ENCODE data around the gene UBE2E1. TPM values are rescaled to one million over a fixed set of nuclear protein-coding genes. Genes with fewer than 3 reads are reported as not detected.

Gene UBE2E1
- total and polyA plus RNA-seq, 4 donors = 6.6 to 31.8 (median 25.4) TPM

DNA sequence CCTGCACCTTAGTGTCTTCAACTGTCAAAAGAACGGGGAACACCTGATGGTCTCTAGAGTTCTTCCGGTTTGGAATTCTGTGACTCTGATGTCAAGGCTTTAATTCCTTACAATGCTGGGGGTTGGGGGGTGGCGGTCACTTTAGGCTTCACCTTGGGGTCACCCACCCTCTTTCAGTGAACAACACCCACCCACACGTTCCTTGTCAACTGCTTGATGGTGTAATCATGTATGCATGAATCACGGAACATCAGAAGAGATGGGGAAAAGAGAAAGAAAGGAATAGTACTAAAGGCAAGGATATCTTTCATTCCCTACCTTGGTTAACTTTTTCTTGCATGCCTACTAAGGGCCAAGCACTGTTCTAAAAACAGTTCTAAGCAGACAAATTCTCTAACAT is 7.3 kb upstream of the UBE2E1 start:
- Histone ChIP-seq H3K4me3 (ENCODE audit: low read depth in 1 of 3, low read length in 3 of 3) (no peak overlapping the region), H3K9ac (ENCODE audit: low read depth in 1 of 2, low read length in 2 of 2) (no peak overlapping the region), H3K27ac (ENCODE audit: low read depth in 1 of 2, low read length in 2 of 2) (no peak overlapping the region), H3K9me3 (ENCODE audit: control insufficient read depth in 4 of 4, low read length in 3 of 4) (no peaks in the 10 kb centered on the region), H3K27me3 (ENCODE audit: control insufficient read depth in 4 of 4, insufficient read depth in 4 of 4, low read length in 3 of 4) (no peaks in the 10 kb centered on the region), H3K4me1 (ENCODE audit: control insufficient read depth in 4 of 4, insufficient read depth in 4 of 4, low read length in 3 of 4) (no peaks in the 10 kb centered on the region), H3K36me3 (ENCODE audit: control insufficient read depth in 4 of 4, insufficient read depth in 3 of 4, low read depth in 1 of 4, low read length in 3 of 4) (no peaks in the 10 kb centered on the region)
- no peak for TF ChIP-seq FOXA2 (IDR thresholded peaks at IDR 0.05)
- no peak for TF ChIP-seq RXRA (IDR thresholded peaks at IDR 0.05)
- TF ChIP-seq GABPA (IDR thresholded peaks at IDR 0.05 in 1 of 2, conservative IDR thresholded peaks at IDR 0.05 in 1 of 2) = no peak
- TF ChIP-seq, protein P1, sequence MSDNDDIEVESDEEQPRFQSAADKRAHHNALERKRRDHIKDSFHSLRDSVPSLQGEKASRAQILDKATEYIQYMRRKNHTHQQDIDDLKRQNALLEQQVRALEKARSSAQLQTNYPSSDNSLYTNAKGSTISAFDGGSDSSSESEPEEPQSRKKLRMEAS (IDR thresholded peaks at IDR 0.05) = no peak
- TF ChIP-seq, protein P2, sequence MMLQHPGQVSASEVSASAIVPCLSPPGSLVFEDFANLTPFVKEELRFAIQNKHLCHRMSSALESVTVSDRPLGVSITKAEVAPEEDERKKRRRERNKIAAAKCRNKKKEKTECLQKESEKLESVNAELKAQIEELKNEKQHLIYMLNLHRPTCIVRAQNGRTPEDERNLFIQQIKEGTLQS (IDR thresholded peaks at IDR 0.05) = no peak
- no peak for TF ChIP-seq EGR1 (IDR thresholded peaks at IDR 0.05; ENCODE audit: low read depth in 2 of 2)
- 82% methylated on average over 5 of the region's 5 CpGs for WGBS
- DNase-seq (ENCODE audit: low spot score) = no peak

DNA sequence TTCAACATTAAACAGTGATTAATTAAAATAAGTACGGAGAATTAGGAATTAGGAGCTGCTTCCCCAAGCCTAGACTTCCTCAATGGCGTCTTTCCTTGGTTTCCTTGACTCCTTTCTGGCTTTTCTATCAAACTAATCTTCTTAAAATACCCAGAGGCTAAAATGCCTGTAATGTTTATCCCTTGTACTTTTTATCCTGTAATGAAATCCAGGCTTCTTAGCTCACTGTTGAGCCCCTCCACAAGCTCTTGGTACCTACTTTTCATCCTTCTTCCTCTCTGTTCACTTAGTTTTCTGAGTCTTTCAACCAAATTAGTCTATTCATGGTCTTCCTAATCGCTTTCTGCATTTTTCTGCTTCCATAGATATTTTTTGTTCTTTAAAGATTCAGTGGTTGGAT is 6.9 kb upstream of the UBE2E1 start:
- no peak for DNase-seq (ENCODE audit: low spot score)
- H3K36me3 ChIP-seq (ENCODE audit: control insufficient read depth in 4 of 4, insufficient read depth in 3 of 4, low read depth in 1 of 4, low read length in 3 of 4) = no peaks in the 10 kb centered on the region
- TF ChIP-seq JUND (IDR thresholded peaks at IDR 0.05) = no peak
- no peak for TF ChIP-seq GABPA (IDR thresholded peaks at IDR 0.05 in 1 of 2, conservative IDR thresholded peaks at IDR 0.05 in 1 of 2)
- TF ChIP-seq, protein P1 (IDR thresholded peaks at IDR 0.05) = no peak
- no peak for TF ChIP-seq SP1 (IDR thresholded peaks at IDR 0.05)
- TF ChIP-seq, protein P3, sequence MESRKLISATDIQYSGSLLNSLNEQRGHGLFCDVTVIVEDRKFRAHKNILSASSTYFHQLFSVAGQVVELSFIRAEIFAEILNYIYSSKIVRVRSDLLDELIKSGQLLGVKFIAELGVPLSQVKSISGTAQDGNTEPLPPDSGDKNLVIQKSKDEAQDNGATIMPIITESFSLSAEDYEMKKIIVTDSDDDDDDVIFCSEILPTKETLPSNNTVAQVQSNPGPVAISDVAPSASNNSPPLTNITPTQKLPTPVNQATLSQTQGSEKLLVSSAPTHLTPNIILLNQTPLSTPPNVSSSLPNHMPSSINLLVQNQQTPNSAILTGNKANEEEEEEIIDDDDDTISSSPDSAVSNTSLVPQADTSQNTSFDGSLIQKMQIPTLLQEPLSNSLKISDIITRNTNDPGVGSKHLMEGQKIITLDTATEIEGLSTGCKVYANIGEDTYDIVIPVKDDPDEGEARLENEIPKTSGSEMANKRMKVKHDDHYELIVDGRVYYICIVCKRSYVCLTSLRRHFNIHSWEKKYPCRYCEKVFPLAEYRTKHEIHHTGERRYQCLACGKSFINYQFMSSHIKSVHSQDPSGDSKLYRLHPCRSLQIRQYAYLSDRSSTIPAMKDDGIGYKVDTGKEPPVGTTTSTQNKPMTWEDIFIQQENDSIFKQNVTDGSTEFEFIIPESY (IDR thresholded peaks at IDR 0.05) = no peak
- TF ChIP-seq, protein P4, sequence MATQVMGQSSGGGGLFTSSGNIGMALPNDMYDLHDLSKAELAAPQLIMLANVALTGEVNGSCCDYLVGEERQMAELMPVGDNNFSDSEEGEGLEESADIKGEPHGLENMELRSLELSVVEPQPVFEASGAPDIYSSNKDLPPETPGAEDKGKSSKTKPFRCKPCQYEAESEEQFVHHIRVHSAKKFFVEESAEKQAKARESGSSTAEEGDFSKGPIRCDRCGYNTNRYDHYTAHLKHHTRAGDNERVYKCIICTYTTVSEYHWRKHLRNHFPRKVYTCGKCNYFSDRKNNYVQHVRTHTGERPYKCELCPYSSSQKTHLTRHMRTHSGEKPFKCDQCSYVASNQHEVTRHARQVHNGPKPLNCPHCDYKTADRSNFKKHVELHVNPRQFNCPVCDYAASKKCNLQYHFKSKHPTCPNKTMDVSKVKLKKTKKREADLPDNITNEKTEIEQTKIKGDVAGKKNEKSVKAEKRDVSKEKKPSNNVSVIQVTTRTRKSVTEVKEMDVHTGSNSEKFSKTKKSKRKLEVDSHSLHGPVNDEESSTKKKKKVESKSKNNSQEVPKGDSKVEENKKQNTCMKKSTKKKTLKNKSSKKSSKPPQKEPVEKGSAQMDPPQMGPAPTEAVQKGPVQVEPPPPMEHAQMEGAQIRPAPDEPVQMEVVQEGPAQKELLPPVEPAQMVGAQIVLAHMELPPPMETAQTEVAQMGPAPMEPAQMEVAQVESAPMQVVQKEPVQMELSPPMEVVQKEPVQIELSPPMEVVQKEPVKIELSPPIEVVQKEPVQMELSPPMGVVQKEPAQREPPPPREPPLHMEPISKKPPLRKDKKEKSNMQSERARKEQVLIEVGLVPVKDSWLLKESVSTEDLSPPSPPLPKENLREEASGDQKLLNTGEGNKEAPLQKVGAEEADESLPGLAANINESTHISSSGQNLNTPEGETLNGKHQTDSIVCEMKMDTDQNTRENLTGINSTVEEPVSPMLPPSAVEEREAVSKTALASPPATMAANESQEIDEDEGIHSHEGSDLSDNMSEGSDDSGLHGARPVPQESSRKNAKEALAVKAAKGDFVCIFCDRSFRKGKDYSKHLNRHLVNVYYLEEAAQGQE (IDR thresholded peaks at IDR 0.05) = no peak
- TF ChIP-seq FOXA2 (IDR thresholded peaks at IDR 0.05) = no peak
- no peak for TF ChIP-seq RXRA (IDR thresholded peaks at IDR 0.05)
- TF ChIP-seq RAD21 (IDR thresholded peaks at IDR 0.05) = no peak
- TF ChIP-seq TAF1 (conservative IDR thresholded peaks at IDR 0.05) = no peak
- no peak for TF ChIP-seq HNF4A (conservative IDR thresholded peaks at IDR 0.05)
- TF ChIP-seq FOXA1 (IDR thresholded peaks at IDR 0.05) = no peak
- H3K27me3 ChIP-seq (ENCODE audit: control insufficient read depth in 4 of 4, insufficient read depth in 4 of 4, low read length in 3 of 4) = no peaks in the 10 kb centered on the region
- WGBS = 78% methylated on average over 3 of the region's 3 CpGs
- no peak overlapping the region for H3K27ac ChIP-seq (ENCODE audit: low read depth in 1 of 2, low read length in 2 of 2)
- no peaks in the 10 kb centered on the region for H3K9me3 ChIP-seq (ENCODE audit: control insufficient read depth in 4 of 4, low read length in 3 of 4)
- no peaks in the 10 kb centered on the region for H3K4me1 ChIP-seq (ENCODE audit: control insufficient read depth in 4 of 4, insufficient read depth in 4 of 4, low read length in 3 of 4)
- H3K9ac ChIP-seq (ENCODE audit: low read depth in 1 of 2, low read length in 2 of 2) = no peak overlapping the region
- no peak overlapping the region for H3K4me3 ChIP-seq (ENCODE audit: low read depth in 1 of 3, low read length in 3 of 3)

Data from liver (tissue), 9 donors.